Right renal pelvis (tissue), 4 donors: Measurements from ENCODE around the gene ATCAY. TPM values are rescaled to one million over a fixed set of nuclear protein-coding genes. Genes with fewer than 3 reads are reported as not detected.
"Not testable (repeated sequence)": the region's sequence is repeated elsewhere in the genome, so short reads cannot be mapped to it uniquely, and the experiment has no call there.

Experiments
- DNase-seq, 4 donors: peaks; one replicate each; pipeline ENCODE4 v3.0.0-alpha.2; 2013; ENCODE audit warnings: low read depth in 4 of 4, low spot score in 3 of 4, missing footprints in 1 of 4
- polyA plus RNA-seq, 4 donors: library from polyadenylated mRNA; unstranded; fragments of 120-200 nt; gene quantifications; one replicate each; pipeline ENCODE4 v1.2.1, GENCODE V29; 2013; ENCODE audit not compliant: insufficient read length in 4 of 4

Gene ATCAY
- polyA plus RNA-seq, 4 donors: 0.32 to 0.61 (median 0.39) TPM

GRCh38 chr19:3898426-3898825 lies 17.9 kb downstream of the ATCAY start:
- DNase-seq: no peak

- DNase-seq: no peak
These were observed 19.2 kb downstream of the ATCAY start for GRCh38 chr19:3899531-3900294.

GRCh38 chr19:3902317-3902973 lies 22.0 kb downstream of the ATCAY start:
- no peak for DNase-seq

- DNase-seq: no peak
These were observed 23.7 kb downstream of the ATCAY start for GRCh38 chr19:3904233-3904632.

GRCh38 chr19:3907626-3908265 lies 27.3 kb downstream of the ATCAY start:
- no peak for DNase-seq

- DNase-seq: no peak
These were observed 28.0 kb downstream of the ATCAY start for GRCh38 chr19:3908266-3909054.

GRCh38 chr19:3910105-3910504 lies 29.6 kb downstream of the ATCAY start:
- no peak for DNase-seq

- DNase-seq: no peak
These were observed 33.7 kb downstream of the ATCAY start for GRCh38 chr19:3914199-3914598.

- DNase-seq: no peak
These were observed 35.5 kb downstream of the ATCAY start for GRCh38 chr19:3916033-3916432.

GRCh38 chr19:3919793-3920192 lies 39.3 kb downstream of the ATCAY start:
- DNase-seq: no peak

GRCh38 chr19:3923096-3923758 lies 42.7 kb downstream of the ATCAY start:
- no peak for DNase-seq

GRCh38 chr19:3923912-3924311 lies 43.4 kb downstream of the ATCAY start:
- no peak for DNase-seq

GRCh38 chr19:3931041-3931440 lies 50.6 kb downstream of the ATCAY start:
- no peak for DNase-seq

- no peak for DNase-seq
These were observed 52.7 kb downstream of the ATCAY start, which contains the start of gene NMRK2 for GRCh38 chr19:3932931-3933810. Gene NMRK2 (plus strand): TSS chr19:3933069. CDS start chr19:3933672, 603 bp downstream.

- no peak for DNase-seq
These were observed 56.3 kb downstream of the ATCAY start for GRCh38 chr19:3936506-3937442.

- not testable (repeated sequence) for DNase-seq
These were observed 57.9 kb downstream of the ATCAY start for GRCh38 chr19:3938300-3938950.

- DNase-seq: no peak
These were observed 62.4 kb downstream of the ATCAY start for GRCh38 chr19:3942790-3943409.
